ENCODE results near the gene EID1.

DNA sequence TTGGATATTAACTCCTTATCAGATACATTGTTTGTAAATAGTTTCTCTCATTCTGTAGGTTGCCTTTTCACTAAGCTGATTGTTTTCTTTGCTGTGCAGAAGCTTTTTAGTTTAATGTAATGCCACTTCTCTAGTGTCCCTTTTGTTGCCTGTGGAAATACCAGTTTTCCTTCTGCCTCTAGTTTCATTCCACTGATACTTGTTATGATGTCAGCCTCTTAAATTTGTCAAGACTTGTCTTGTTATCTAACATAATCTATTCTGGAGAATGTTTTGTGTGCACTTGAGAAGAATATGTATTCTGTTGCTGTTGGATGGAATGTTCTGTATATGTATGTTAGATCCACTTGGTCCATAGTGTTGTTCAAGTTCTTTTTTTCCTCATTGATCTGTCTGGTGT, 49.0 kb upstream of the EID1 start:
- TF ChIP-seq, protein P1, sequence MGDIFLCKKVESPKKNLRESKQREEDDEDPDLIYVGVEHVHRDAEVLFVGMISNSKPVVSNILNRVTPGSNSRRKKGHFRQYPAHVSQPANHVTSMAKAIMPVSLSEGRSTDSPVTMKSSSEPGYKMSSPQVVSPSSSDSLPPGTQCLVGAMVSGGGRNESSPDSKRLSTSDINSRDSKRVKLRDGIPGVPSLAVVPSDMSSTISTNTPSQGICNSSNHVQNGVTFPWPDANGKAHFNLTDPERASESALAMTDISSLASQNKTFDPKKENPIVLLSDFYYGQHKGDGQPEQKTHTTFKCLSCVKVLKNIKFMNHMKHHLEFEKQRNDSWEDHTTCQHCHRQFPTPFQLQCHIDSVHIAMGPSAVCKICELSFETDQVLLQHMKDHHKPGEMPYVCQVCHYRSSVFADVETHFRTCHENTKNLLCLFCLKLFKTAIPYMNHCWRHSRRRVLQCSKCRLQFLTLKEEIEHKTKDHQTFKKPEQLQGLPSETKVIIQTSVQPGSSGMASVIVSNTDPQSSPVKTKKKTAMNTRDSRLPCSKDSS (IDR thresholded peaks at IDR 0.05; ENCODE audit: low read depth, partially characterized antibody): no peak
- TF ChIP-seq NCOR1 (IDR thresholded peaks at IDR 0.05) (no peak), RNF2 (IDR thresholded peaks at IDR 0.05) (no peak), ZNF644 (tag; IDR thresholded peaks at IDR 0.05; ENCODE audit: low read depth) (no peak), FOXP1 (CRISPR knock-in tag; IDR thresholded peaks at IDR 0.05) (no peak), ZBTB33 (CRISPR knock-in tag; IDR thresholded peaks at IDR 0.05) (no peak), BHLHE40 (IDR thresholded peaks at IDR 0.05; ENCODE audit: low read length) (no peak), MAFK (IDR thresholded peaks at IDR 0.05; ENCODE audit: low read length) (no peak), EP300 (IDR thresholded peaks at IDR 0.05; ENCODE audit: low read length) (no peak), E2F6 (IDR thresholded peaks at IDR 0.05; ENCODE audit: borderline replicate concordance in 1 of 2, extremely low read depth in 1 of 2, insufficient read depth in 1 of 2, insufficient read length in 1 of 2, low read depth in 1 of 2, low read length in 1 of 2, poor library complexity in 1 of 2, severe bottlenecking in 1 of 2) (no peak), IRF9 (tag; IDR thresholded peaks at IDR 0.05) (no peak), CTCF (IDR thresholded peaks at IDR 0.05 in 2 of 3, conservative IDR thresholded peaks at IDR 0.05 in 1 of 3; ENCODE audit: insufficient read depth in 2 of 3, low read depth in 1 of 3, low read length in 3 of 3) (no peak)
